ENCODE data around the gene GABRG2. TPM values are rescaled to one million over a fixed set of nuclear protein-coding genes. Genes with fewer than 3 reads are reported as not detected.

The GABRG2 gene
- total RNA-seq, 1 experiment from 2014 or later: not detected

- H3K4me3 ChIP-seq (ENCODE audit: low read depth in 2 of 2, low read length in 2 of 2): no peak overlapping the region
- POLR2A ChIA-PET: no interaction called here
- no peaks in the 10 kb centered on the region for H3K4me1 ChIP-seq (ENCODE audit: control insufficient read depth, insufficient read depth, low read length)
- ATAC-seq (no peak), DNase-seq (ENCODE audit: low read depth, low spot score) (no peak)
- TF ChIP-seq REST (IDR thresholded peaks at IDR 0.05; ENCODE audit: insufficient read depth in 1 of 2, low read depth in 2 of 2, low read length in 1 of 2): no peak
- H3K27me3 ChIP-seq (ENCODE audit: control insufficient read depth, insufficient read depth, low read length): no peaks in the 10 kb centered on the region
- CTCF ChIA-PET: no interaction called here
- in situ Hi-C loops (cut with HindIII; ENCODE audit: low pct_unique_long_range_greater_than_20kb, low sequenced_read_pairs) (no loop called here), intact Hi-C loops (cut with micrococcal nuclease; ENCODE audit: unreplicated experiment) (no loop called here)
- H3K27ac ChIP-seq (ENCODE audit: low read length): no peak overlapping the region
- H3K9me3 ChIP-seq (ENCODE audit: control insufficient read depth, insufficient read depth, low read depth, low read length): no peaks in the 10 kb centered on the region
- H3K36me3 ChIP-seq (ENCODE audit: control insufficient read depth, insufficient read depth, low read length): no peaks in the 10 kb centered on the region
- no TSS peak for BruUV-seq (replicated peaks)
These were observed 30.1 kb upstream of the GABRG2 start for GRCh38 chr5:162037431-162037830.

GRCh38 chr5:162047279-162047678 lies 20.3 kb upstream of the GABRG2 start:
- no peaks in the 10 kb centered on the region for H3K27me3 ChIP-seq (ENCODE audit: control insufficient read depth, insufficient read depth, low read length)
- in situ Hi-C loops (cut with HindIII; ENCODE audit: low pct_unique_long_range_greater_than_20kb, low sequenced_read_pairs): no loop called here
- intact Hi-C loops (cut with micrococcal nuclease; ENCODE audit: unreplicated experiment): no loop called here
- ATAC-seq (no peak), DNase-seq (ENCODE audit: low read depth, low spot score) (no peak)
- TF ChIP-seq POLR2AphosphoS5 (IDR thresholded peaks at IDR 0.05; ENCODE audit: low read depth, low read length) (no peak), TCF7L2 (IDR thresholded peaks at IDR 0.05; ENCODE audit: low read depth, low read length) (no peak), REST (IDR thresholded peaks at IDR 0.05; ENCODE audit: insufficient read depth in 1 of 2, low read depth in 2 of 2, low read length in 1 of 2) (no peak), SIN3A (IDR thresholded peaks at IDR 0.05; ENCODE audit: borderline replicate concordance, insufficient read depth, low read depth, low read length) (no peak), CTCF (IDR thresholded peaks at IDR 0.05) (no peak)
- no peaks in the 10 kb centered on the region for H3K4me1 ChIP-seq (ENCODE audit: control insufficient read depth, insufficient read depth, low read length)
- ChIA-PET CTCF (no interaction called here), POLR2A (no interaction called here)
- no peak overlapping the region for H3K27ac ChIP-seq (ENCODE audit: low read length)
- H3K4me3 ChIP-seq (ENCODE audit: low read depth in 2 of 2, low read length in 2 of 2): no peak overlapping the region
- H3K36me3 ChIP-seq (ENCODE audit: control insufficient read depth, insufficient read depth, low read length): no peaks in the 10 kb centered on the region
- no TSS peak for BruUV-seq (replicated peaks)
- H3K9me3 ChIP-seq (ENCODE audit: control insufficient read depth, insufficient read depth, low read depth, low read length): no peaks in the 10 kb centered on the region
